NCI-H2196 treated with DMSO at 0.1 percent for 48 hours (cell line): ENCODE results near the gene SS18L1.
"Not testable (repeated sequence)": the region's sequence is repeated elsewhere in the genome, so short reads cannot be mapped to it uniquely, and the experiment has no call there.

Source experiments
- DNase-seq: peaks from one replicate; lab custom pipeline; 2025; ENCODE audit not compliant: unreplicated experiment; lab: John Stamatoyannopoulos, UW

SS18L1 gene

GRCh38 chr20:62136283-62137091 is 7.1 kb upstream of the SS18L1 start:
- peak; percentile 36 for DNase-seq

GRCh38 chr20:62137092-62137384 is 6.5 kb upstream of the SS18L1 start:
- no peak for DNase-seq

DNA sequence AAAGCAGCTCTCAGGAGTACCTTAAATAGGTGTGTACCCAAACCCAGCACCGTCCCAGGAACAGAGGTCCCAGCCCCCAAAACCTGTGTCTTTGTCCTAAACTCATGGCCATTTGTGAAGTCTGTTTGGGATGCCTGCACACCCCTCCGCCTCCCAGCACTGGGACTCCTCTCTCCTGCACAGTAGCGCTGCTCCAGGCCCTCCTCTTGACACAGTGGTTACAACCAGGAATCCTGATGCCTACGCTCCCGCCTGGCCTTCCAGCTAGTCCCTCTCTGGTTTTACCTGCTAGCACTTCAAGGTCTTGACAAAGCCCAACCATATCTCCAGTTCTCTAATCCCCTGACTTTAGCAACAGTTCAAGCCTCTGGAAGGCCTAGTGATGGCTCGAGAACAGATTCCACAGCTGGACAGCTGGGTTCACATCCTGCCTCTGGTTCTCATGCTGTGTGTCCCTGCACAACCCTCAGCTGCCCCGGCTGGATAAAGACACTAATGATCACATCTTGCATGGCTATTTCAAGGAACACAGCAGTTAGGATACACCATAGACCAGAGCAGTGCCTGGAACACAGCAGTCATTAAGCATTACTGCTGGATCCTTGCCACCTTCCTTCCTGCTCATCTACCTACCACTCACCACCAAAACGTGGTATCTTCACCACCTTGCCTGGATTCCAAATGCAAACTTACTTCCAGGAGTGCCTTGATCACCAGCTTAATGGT is 5.9 kb upstream of the SS18L1 start:
- DNase-seq = no peak

DNA sequence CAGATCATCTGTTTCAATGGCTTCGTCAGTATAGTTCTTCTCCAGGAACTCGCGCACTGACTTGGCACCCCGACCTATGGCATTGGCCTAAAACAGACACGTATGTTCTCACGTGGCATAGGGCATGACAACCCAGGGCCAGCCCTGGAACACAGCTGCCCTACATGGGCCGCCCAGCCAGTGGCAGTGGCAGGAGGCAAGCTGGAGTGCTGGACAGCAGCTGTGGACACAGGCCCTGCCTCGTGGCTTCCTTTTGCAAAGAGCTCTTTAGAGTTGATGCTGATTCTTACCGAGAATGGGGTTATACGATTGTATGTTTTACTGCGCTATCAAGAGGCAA is 5.4 kb upstream of the SS18L1 start:
- no peak for DNase-seq

GRCh38 chr20:62138912-62139311 is 4.7 kb upstream of the SS18L1 start:
- DNase-seq = no peak

GRCh38 chr20:62139636-62140035 is 3.9 kb upstream of the SS18L1 start:
- no peak for DNase-seq

- no peak for DNase-seq
Measured at GRCh38 chr20:62141043-62141396, 2.5 kb upstream of the SS18L1 start.

DNA sequence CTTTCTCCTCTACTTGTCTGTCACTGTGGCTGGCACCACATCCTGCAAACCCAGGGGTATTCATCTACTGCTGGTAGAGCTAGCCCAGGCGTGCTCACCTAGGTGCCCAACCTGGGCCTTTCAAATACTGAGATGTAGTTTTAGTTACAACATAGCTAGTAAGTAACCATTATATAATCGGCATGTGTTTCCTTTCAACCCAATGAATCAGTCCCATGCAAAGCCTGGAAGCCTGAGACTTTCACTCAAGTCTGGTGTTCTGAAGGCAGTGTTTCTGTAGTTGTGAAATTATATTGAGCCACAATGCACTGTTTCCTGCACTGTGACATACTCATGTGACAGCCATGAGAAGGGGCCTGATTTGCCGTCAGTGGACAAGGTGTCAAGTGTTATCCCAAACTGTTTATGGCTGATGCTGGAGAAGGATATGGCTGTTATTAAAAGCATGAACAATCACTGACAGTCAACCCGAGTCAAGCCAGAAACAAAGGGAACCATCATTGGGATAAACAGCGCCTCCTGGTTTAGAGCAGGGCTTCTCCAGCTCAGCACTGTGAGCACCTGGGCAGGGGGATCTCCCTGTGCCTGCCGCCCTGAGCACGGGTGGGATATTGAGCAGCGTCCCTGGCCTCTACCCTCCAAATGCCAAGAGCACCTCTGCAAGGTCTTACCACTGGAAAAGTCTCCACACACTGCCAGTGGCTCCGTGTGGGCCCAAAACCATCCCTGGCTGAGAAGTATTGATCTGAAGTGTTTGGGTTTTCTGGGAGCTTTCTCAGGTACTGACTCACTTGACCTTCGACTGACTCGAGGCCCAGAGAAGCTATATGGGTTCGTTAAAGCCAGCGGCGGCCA is 1.9 kb upstream of the SS18L1 start:
- no peak for DNase-seq

DNA sequence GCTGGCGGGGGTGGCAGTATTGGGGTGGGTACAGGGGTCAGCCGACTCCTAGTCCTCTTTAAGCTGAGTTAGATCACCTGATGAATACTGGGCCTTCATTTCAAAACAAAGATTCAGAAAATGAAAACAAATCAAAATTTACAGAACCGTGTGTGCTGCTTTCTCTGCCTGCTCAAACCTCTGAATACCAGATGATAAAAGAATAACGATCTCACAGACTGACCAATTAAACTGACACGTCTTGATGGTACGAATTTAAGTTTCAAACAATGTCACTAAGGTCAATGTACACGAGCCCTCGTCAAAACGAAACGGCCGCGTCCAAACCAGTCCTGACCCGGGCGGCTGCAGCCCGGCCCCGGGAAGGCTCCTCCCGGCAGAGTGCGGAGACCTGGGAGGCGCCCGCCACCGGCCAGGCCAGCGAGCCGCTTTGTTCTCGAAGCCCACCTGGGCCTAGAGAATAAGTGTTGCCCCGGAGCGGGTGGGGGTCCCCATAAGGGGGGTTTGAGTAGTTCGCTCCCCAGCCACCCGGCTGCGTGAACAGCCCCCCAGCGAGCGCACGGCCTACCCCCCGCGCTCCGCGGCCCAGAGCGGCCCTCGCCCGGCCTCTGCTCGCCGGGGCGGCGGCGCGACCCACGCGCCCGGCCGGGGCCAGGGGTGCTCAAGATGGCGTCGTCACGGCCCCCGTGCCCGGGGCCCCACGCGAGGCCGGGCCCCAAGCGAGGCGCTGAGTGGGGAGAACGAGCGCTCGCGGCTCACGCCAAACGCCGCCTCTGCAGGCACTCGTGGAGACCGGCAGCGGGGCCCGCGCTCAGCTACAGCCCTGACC is 1.1 kb upstream of the SS18L1 start:
- DNase-seq = no peak

DNA sequence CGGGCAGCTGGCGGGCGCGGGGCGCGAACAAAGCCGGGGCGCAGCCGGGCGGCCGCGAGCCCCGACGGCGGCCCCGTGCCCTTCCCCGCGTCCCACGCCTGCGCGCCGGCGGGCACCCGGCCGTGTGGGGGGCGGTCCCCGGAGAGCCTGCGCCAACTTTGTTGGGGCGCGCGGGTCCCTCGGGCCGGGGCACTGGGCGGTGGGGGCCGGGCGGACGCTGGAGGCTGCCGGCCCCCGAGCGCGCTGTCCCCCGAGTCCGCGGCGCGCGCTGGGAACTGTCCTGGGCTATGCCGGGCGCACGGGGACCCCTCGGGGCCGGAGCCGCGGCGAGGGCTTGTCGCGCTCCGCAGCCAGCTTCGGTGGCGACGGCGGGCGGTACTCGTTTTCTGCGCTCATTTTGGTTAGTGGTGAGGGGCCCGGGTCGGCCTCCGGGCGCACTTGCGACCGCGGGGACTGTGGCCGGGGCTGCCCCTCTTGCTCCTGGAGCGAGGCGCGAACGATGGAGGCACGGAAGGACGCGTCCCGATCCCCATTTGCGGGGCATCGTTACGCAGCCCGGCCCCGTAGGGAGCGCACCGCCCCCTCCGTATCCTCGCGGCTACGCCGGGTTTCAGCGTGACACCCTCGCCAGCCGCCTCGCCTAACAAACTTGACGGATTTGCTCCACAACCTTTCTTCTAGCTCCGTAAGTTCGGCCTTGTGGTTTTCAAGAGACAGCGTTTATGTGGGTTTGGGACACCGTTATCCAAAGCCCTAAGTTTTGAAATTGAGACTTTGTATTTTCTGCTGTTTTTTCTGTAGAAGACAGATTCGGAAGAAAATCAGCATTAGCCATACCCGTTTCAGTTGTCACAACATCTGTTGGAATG is 622 bp downstream of the SS18L1 start:
- DNase-seq = no peak

GRCh38 chr20:62145688-62146018 is 2.1 kb downstream of the SS18L1 start:
- no peak for DNase-seq

GRCh38 chr20:62146019-62146755 is 2.6 kb downstream of the SS18L1 start:
- DNase-seq = no peak

DNA sequence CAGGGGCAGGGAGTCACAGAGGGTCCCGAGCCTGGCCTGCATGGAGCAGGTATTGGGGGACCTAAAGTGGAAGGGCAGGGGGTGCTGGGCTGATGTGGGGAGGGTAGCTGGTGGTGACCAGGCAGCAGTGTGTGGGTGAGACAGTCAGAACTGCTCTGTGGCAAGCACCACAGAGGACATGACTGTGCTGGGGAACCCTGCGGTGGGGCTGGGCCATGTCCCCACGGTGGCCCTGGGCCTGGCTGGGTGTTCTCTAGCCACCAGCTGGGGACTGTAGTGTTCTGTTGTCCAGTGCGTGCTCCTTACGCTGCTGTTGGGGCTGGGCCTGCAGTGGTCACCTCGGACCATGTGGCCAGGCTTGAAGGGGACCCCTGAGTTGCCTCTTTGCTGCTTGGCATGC is 3.6 kb downstream of the SS18L1 start:
- DNase-seq = no peak

DNA sequence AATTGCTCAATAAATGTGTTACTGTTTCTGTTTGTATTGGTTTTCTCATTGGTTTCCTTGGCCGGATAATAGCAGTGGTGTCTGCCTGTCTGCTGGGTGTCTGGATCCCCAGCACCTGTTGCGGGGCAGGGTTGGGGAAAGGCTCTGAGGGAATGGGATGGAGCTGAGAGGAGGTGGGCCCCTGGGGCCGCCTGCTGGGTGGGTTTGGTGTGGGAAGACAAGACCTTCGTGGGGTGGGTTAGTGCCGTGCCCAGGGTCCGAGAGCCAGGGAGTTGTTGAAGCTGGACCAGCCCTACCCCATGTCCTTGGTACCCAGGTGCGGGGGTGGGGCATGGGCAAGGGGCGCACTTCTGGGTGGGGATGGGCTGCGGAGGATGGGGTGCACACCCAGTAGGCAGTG is 4.0 kb downstream of the SS18L1 start:
- no peak for DNase-seq

- not testable (repeated sequence) for DNase-seq
Measured at GRCh38 chr20:62148383-62148782, 4.8 kb downstream of the SS18L1 start.

GRCh38 chr20:62148908-62149314 is 5.3 kb downstream of the SS18L1 start:
- no peak for DNase-seq

GRCh38 chr20:62149532-62150309 is 6.2 kb downstream of the SS18L1 start:
- DNase-seq = no peak

DNA sequence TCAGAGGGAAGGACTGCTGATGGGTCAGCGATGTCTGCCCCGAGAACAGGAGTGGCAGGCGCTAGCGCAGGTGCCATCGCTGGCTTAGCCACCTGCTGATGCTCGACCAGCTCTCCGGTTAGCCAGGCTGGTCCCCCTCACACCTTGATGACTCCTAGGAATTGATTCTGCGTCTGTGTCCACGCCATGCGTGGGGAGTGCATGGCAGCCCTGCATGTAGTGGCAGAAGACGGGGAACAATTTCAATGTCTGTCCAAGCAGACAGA is 6.7 kb downstream of the SS18L1 start:
- no peak for DNase-seq

DNA sequence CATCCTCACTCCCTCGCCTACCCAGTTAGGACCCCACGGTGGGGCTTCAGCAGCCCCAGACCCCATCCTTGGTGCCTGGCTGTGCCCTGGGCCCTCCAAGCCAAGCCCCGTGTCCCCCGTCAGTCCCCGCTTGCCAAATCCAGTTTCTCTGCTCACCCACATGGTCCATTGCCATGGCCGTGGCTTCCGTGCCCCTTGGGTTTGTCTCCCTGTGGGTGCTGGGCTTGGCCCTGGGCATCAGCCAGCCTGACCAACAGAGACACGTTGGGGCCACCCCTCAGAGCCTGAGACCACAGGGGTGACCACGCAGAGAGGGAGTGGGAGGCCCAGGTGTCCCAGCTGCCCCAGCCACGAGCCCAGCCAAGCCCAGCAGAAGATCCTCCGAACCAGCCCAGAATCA is 7.7 kb downstream of the SS18L1 start:
- no peak for DNase-seq
